ENCODE data around the gene SLC24A3.

SLC24A3 gene

GRCh38 chr20:19426356-19426755 is 213.9 kb downstream of the SLC24A3 start:
- Histone ChIP-seq H3K27me3 (ENCODE audit: control insufficient read depth in 2 of 2, insufficient read depth in 2 of 2, low read length in 2 of 2) (no peaks in the 10 kb centered on the region), H3K36me3 (ENCODE audit: control insufficient read depth in 2 of 2, insufficient read depth in 2 of 2, low read length in 2 of 2) (no peaks in the 10 kb centered on the region), H3K27ac (ENCODE audit: low read depth in 2 of 2, low read length in 2 of 2) (no peak overlapping the region), H3K4me3 (ENCODE audit: low read length in 2 of 2) (no peak overlapping the region), H3K9ac (ENCODE audit: low read depth in 1 of 2, low read length in 2 of 2) (no peak overlapping the region), H3K9me3 (ENCODE audit: control insufficient read depth in 2 of 2, low read length in 2 of 2) (no peaks in the 10 kb centered on the region), H3K4me1 (ENCODE audit: control insufficient read depth in 2 of 2, insufficient read depth in 2 of 2, low read length in 2 of 2) (peaks cover 0 to 4% of the 10 kb centered on the region in 2 donors)

GRCh38 chr20:19427480-19427879 is 215.0 kb downstream of the SLC24A3 start:
- Histone ChIP-seq H3K9me3 (ENCODE audit: control insufficient read depth in 2 of 2, low read length in 2 of 2) (no peaks in the 10 kb centered on the region), H3K4me1 (ENCODE audit: control insufficient read depth in 2 of 2, insufficient read depth in 2 of 2, low read length in 2 of 2) (peaks cover 0 to 4% of the 10 kb centered on the region in 2 donors), H3K9ac (ENCODE audit: low read depth in 1 of 2, low read length in 2 of 2) (no peak overlapping the region), H3K27me3 (ENCODE audit: control insufficient read depth in 2 of 2, insufficient read depth in 2 of 2, low read length in 2 of 2) (no peaks in the 10 kb centered on the region), H3K27ac (ENCODE audit: low read depth in 2 of 2, low read length in 2 of 2) (no peak overlapping the region), H3K4me3 (ENCODE audit: low read length in 2 of 2) (no peak overlapping the region), H3K36me3 (ENCODE audit: control insufficient read depth in 2 of 2, insufficient read depth in 2 of 2, low read length in 2 of 2) (no peaks in the 10 kb centered on the region)

- no peak overlapping the region for H3K27ac ChIP-seq (ENCODE audit: low read depth in 2 of 2, low read length in 2 of 2)
- no peaks in the 10 kb centered on the region for H3K36me3 ChIP-seq (ENCODE audit: control insufficient read depth in 2 of 2, insufficient read depth in 2 of 2, low read length in 2 of 2)
- peaks cover 0 to 4% of the 10 kb centered on the region in 2 donors for H3K4me1 ChIP-seq (ENCODE audit: control insufficient read depth in 2 of 2, insufficient read depth in 2 of 2, low read length in 2 of 2)
- no peaks in the 10 kb centered on the region for H3K9me3 ChIP-seq (ENCODE audit: control insufficient read depth in 2 of 2, low read length in 2 of 2)
- no peaks in the 10 kb centered on the region for H3K27me3 ChIP-seq (ENCODE audit: control insufficient read depth in 2 of 2, insufficient read depth in 2 of 2, low read length in 2 of 2)
- no peak overlapping the region for H3K9ac ChIP-seq (ENCODE audit: low read depth in 1 of 2, low read length in 2 of 2)
- no peak overlapping the region for H3K4me3 ChIP-seq (ENCODE audit: low read length in 2 of 2)
Measured at GRCh38 chr20:19427913-19428312, 215.5 kb downstream of the SLC24A3 start.

- Histone ChIP-seq H3K4me3 (ENCODE audit: low read length in 2 of 2) (no peak overlapping the region), H3K27me3 (ENCODE audit: control insufficient read depth in 2 of 2, insufficient read depth in 2 of 2, low read length in 2 of 2) (no peaks in the 10 kb centered on the region), H3K4me1 (ENCODE audit: control insufficient read depth in 2 of 2, insufficient read depth in 2 of 2, low read length in 2 of 2) (peaks cover 0 to 4% of the 10 kb centered on the region in 2 donors), H3K9ac (ENCODE audit: low read depth in 1 of 2, low read length in 2 of 2) (no peak overlapping the region), H3K9me3 (ENCODE audit: control insufficient read depth in 2 of 2, low read length in 2 of 2) (no peaks in the 10 kb centered on the region), H3K27ac (ENCODE audit: low read depth in 2 of 2, low read length in 2 of 2) (no peak overlapping the region), H3K36me3 (ENCODE audit: control insufficient read depth in 2 of 2, insufficient read depth in 2 of 2, low read length in 2 of 2) (no peaks in the 10 kb centered on the region)
Measured at GRCh38 chr20:19428324-19428723, 215.9 kb downstream of the SLC24A3 start.

- Histone ChIP-seq H3K27ac (ENCODE audit: low read depth in 2 of 2, low read length in 2 of 2) (no peak overlapping the region), H3K4me3 (ENCODE audit: low read length in 2 of 2) (no peak overlapping the region), H3K36me3 (ENCODE audit: control insufficient read depth in 2 of 2, insufficient read depth in 2 of 2, low read length in 2 of 2) (no peaks in the 10 kb centered on the region), H3K9me3 (ENCODE audit: control insufficient read depth in 2 of 2, low read length in 2 of 2) (no peaks in the 10 kb centered on the region), H3K4me1 (ENCODE audit: control insufficient read depth in 2 of 2, insufficient read depth in 2 of 2, low read length in 2 of 2) (peaks cover 0 to 4% of the 10 kb centered on the region in 2 donors), H3K27me3 (ENCODE audit: control insufficient read depth in 2 of 2, insufficient read depth in 2 of 2, low read length in 2 of 2) (no peaks in the 10 kb centered on the region), H3K9ac (ENCODE audit: low read depth in 1 of 2, low read length in 2 of 2) (no peak overlapping the region)
Measured at GRCh38 chr20:19429538-19429937, 217.1 kb downstream of the SLC24A3 start.

- H3K9me3 ChIP-seq (ENCODE audit: control insufficient read depth in 2 of 2, low read length in 2 of 2): no peaks in the 10 kb centered on the region
- no peak overlapping the region for H3K4me3 ChIP-seq (ENCODE audit: low read length in 2 of 2)
- H3K27ac ChIP-seq (ENCODE audit: low read depth in 2 of 2, low read length in 2 of 2): no peak overlapping the region
- H3K36me3 ChIP-seq (ENCODE audit: control insufficient read depth in 2 of 2, insufficient read depth in 2 of 2, low read length in 2 of 2): no peaks in the 10 kb centered on the region
- H3K4me1 ChIP-seq (ENCODE audit: control insufficient read depth in 2 of 2, insufficient read depth in 2 of 2, low read length in 2 of 2): peaks cover 0 to 4% of the 10 kb centered on the region in 2 donors
- H3K27me3 ChIP-seq (ENCODE audit: control insufficient read depth in 2 of 2, insufficient read depth in 2 of 2, low read length in 2 of 2): no peaks in the 10 kb centered on the region
- no peak overlapping the region for H3K9ac ChIP-seq (ENCODE audit: low read depth in 1 of 2, low read length in 2 of 2)
Measured at GRCh38 chr20:19430641-19431315, 218.3 kb downstream of the SLC24A3 start.

- H3K4me3 ChIP-seq (ENCODE audit: low read length in 2 of 2): no peak overlapping the region
- no peak overlapping the region for H3K27ac ChIP-seq (ENCODE audit: low read depth in 2 of 2, low read length in 2 of 2)
- peaks cover 0 to 4% of the 10 kb centered on the region in 2 donors for H3K4me1 ChIP-seq (ENCODE audit: control insufficient read depth in 2 of 2, insufficient read depth in 2 of 2, low read length in 2 of 2)
- no peak overlapping the region for H3K9ac ChIP-seq (ENCODE audit: low read depth in 1 of 2, low read length in 2 of 2)
- no peaks in the 10 kb centered on the region for H3K36me3 ChIP-seq (ENCODE audit: control insufficient read depth in 2 of 2, insufficient read depth in 2 of 2, low read length in 2 of 2)
- no peaks in the 10 kb centered on the region for H3K27me3 ChIP-seq (ENCODE audit: control insufficient read depth in 2 of 2, insufficient read depth in 2 of 2, low read length in 2 of 2)
- H3K9me3 ChIP-seq (ENCODE audit: control insufficient read depth in 2 of 2, low read length in 2 of 2): no peaks in the 10 kb centered on the region
Measured at GRCh38 chr20:19431316-19431700, 218.9 kb downstream of the SLC24A3 start.

- H3K36me3 ChIP-seq (ENCODE audit: control insufficient read depth in 2 of 2, insufficient read depth in 2 of 2, low read length in 2 of 2): no peaks in the 10 kb centered on the region
- H3K27ac ChIP-seq (ENCODE audit: low read depth in 2 of 2, low read length in 2 of 2): no peak overlapping the region
- H3K9ac ChIP-seq (ENCODE audit: low read depth in 1 of 2, low read length in 2 of 2): no peak overlapping the region
- no peaks in the 10 kb centered on the region for H3K27me3 ChIP-seq (ENCODE audit: control insufficient read depth in 2 of 2, insufficient read depth in 2 of 2, low read length in 2 of 2)
- peaks cover 0 to 4% of the 10 kb centered on the region in 2 donors for H3K4me1 ChIP-seq (ENCODE audit: control insufficient read depth in 2 of 2, insufficient read depth in 2 of 2, low read length in 2 of 2)
- H3K9me3 ChIP-seq (ENCODE audit: control insufficient read depth in 2 of 2, low read length in 2 of 2): no peaks in the 10 kb centered on the region
- no peak overlapping the region for H3K4me3 ChIP-seq (ENCODE audit: low read length in 2 of 2)
Measured at GRCh38 chr20:19431906-19432305, 219.5 kb downstream of the SLC24A3 start.

- no peak overlapping the region for H3K9ac ChIP-seq (ENCODE audit: low read depth in 1 of 2, low read length in 2 of 2)
- H3K27me3 ChIP-seq (ENCODE audit: control insufficient read depth in 2 of 2, insufficient read depth in 2 of 2, low read length in 2 of 2): no peaks in the 10 kb centered on the region
- no peak overlapping the region for H3K4me3 ChIP-seq (ENCODE audit: low read length in 2 of 2)
- no peaks in the 10 kb centered on the region for H3K9me3 ChIP-seq (ENCODE audit: control insufficient read depth in 2 of 2, low read length in 2 of 2)
- H3K36me3 ChIP-seq (ENCODE audit: control insufficient read depth in 2 of 2, insufficient read depth in 2 of 2, low read length in 2 of 2): no peaks in the 10 kb centered on the region
- H3K4me1 ChIP-seq (ENCODE audit: control insufficient read depth in 2 of 2, insufficient read depth in 2 of 2, low read length in 2 of 2): no peaks in the 10 kb centered on the region
- H3K27ac ChIP-seq (ENCODE audit: low read depth in 2 of 2, low read length in 2 of 2): no peak overlapping the region
Measured at GRCh38 chr20:19433371-19434350, 221.2 kb downstream of the SLC24A3 start.

GRCh38 chr20:19435316-19435715 is 222.9 kb downstream of the SLC24A3 start:
- Histone ChIP-seq H3K4me1 (ENCODE audit: control insufficient read depth in 2 of 2, insufficient read depth in 2 of 2, low read length in 2 of 2) (no peaks in the 10 kb centered on the region), H3K36me3 (ENCODE audit: control insufficient read depth in 2 of 2, insufficient read depth in 2 of 2, low read length in 2 of 2) (no peaks in the 10 kb centered on the region), H3K4me3 (ENCODE audit: low read length in 2 of 2) (no peak overlapping the region), H3K9me3 (ENCODE audit: control insufficient read depth in 2 of 2, low read length in 2 of 2) (no peaks in the 10 kb centered on the region), H3K27me3 (ENCODE audit: control insufficient read depth in 2 of 2, insufficient read depth in 2 of 2, low read length in 2 of 2) (no peaks in the 10 kb centered on the region), H3K27ac (ENCODE audit: low read depth in 2 of 2, low read length in 2 of 2) (no peak overlapping the region), H3K9ac (ENCODE audit: low read depth in 1 of 2, low read length in 2 of 2) (no peak overlapping the region)
